GM13976 (cell line): ENCODE data around the gene BMPR1B.

Source experiments
- DNase-seq: peaks from one replicate; pipeline ENCODE4 v3.0.0; 2012; ENCODE audit warnings: low spot score
- CTCF ChIP-seq: IDR thresholded peaks from 2 replicates; pipeline ENCODE4 v1.5.1; 2012; ENCODE audit warnings: borderline replicate concordance, mild to moderate bottlenecking; ENCODE audit not compliant: insufficient read depth; ENCODE audit errors: extremely low read depth, missing control alignments, control extremely low read depth
- in situ Hi-C: fragments of 300-500 bp; cut with MboI; formaldehyde crosslinking; loops from one replicate; pipeline ENCODE4 v1.12.0; 2022; ENCODE audit warnings: low sequenced_read_pairs, mixed read lengths, inconsistent platforms; ENCODE audit not compliant: unreplicated experiment

Gene BMPR1B

GRCh38 chr4:95191537-95191936, 433.8 kb downstream of the BMPR1B start:
- in situ Hi-C loops, result no loop called here
- no peak for DNase-seq
- no peak for TF ChIP-seq CTCF

GRCh38 chr4:95193391-95194224, 435.9 kb downstream of the BMPR1B start:
- in situ Hi-C loops, result no loop called here
- DNase-seq, result no peak
- no peak for TF ChIP-seq CTCF

GRCh38 chr4:95197353-95197752, 439.6 kb downstream of the BMPR1B start:
- DNase-seq, result no peak
- no peak for TF ChIP-seq CTCF
- in situ Hi-C loops, result no loop called here

GRCh38 chr4:95198961-95199360, 441.2 kb downstream of the BMPR1B start:
- no peak for DNase-seq
- TF ChIP-seq CTCF, result no peak
- in situ Hi-C loops, result no loop called here

- no peak for DNase-seq
- TF ChIP-seq CTCF, result no peak
- in situ Hi-C loops, result no loop called here
These were observed 446.6 kb downstream of the BMPR1B start for GRCh38 chr4:95204267-95204844.

GRCh38 chr4:95204873-95205272, 447.1 kb downstream of the BMPR1B start:
- TF ChIP-seq CTCF, result no peak
- in situ Hi-C loops, result no loop called here
- no peak for DNase-seq
